PC-3 (cell line): ENCODE data around the gene BRWD1. TPM values are rescaled to one million over a fixed set of nuclear protein-coding genes. Genes with fewer than 3 reads are reported as not detected.

Experiments used
- ATAC-seq: fragments of 200-7000 bp; cut with Tn5 transposase; 2 replicates; pipeline ENCODE4 v1.9.1; 2020; ENCODE audit warnings: mild to moderate bottlenecking, moderate library complexity
- BruUV-seq: library from RNA; stranded (reverse); fragments of 400-500 nt; replicated peaks from 2 replicates; lab custom pipeline; 2021; lab: Mats Ljungman, UMichigan
- CTCF ChIA-PET: fragments of 300-600 bp; sonication (Branson Sonifier 250); formaldehyde crosslinking; loops from one replicate; lab custom pipeline; 2022; ENCODE audit warnings: antibody characterized with exemption; lab: Charles Lee
- POLR2A ChIA-PET: fragments of 300-600 bp; sonication (Branson Sonifier 250); formaldehyde crosslinking; loops from one replicate; lab custom pipeline; 2022; ENCODE audit warnings: antibody characterized with exemption; ENCODE audit not compliant: unreplicated experiment; lab: Charles Lee
- DNase-seq: peaks from one replicate; pipeline ENCODE4 v3.0.0-alpha.2; 2015
- H2AFZ ChIP-seq: fragments of 300-600 bp; sonication (generic); 2 replicates; pipeline ENCODE4 v1.6.0; 2016; ENCODE audit warnings: antibody characterized with exemption, low read length
- H3F3A ChIP-seq: fragments of 300-600 bp; sonication (generic); one replicate; pipeline ENCODE4 v1.6.0; 2017; ENCODE audit warnings: antibody characterized with exemption, low read length, control low read depth, mild to moderate bottlenecking; ENCODE audit not compliant: unreplicated experiment
- H3K27ac ChIP-seq: fragments of 300-600 bp; sonication (generic); 2 replicates; pipeline ENCODE4 v1.5.1; 2016; ENCODE audit warnings: mild to moderate bottlenecking, low read length
- H3K27me3 ChIP-seq: fragments of 300-600 bp; sonication (generic); 2 replicates; pipeline ENCODE4 v1.6.1; 2016; ENCODE audit warnings: low read length, mixed read lengths
- H3K36me3 ChIP-seq: fragments of 300-600 bp; sonication (generic); 2 replicates; pipeline ENCODE4 v1.6.1; 2016; ENCODE audit warnings: low read depth, mixed run types, low read length, mixed read lengths
- H3K4me1 ChIP-seq: fragments of 300-600 bp; sonication (generic); 2 replicates; pipeline ENCODE4 v1.5.1; 2016; ENCODE audit warnings: low read length; ENCODE audit not compliant: insufficient read depth
- H3K4me2 ChIP-seq: fragments of 300-600 bp; sonication (generic); 2 replicates; pipeline ENCODE4 v1.6.0; 2016; ENCODE audit warnings: low read length
- H3K4me3 ChIP-seq: fragments of 300-600 bp; sonication (generic); 2 replicates; pipeline ENCODE4 v1.5.1; 2016; ENCODE audit warnings: mild to moderate bottlenecking, low read length, mixed read lengths
- H3K79me2 ChIP-seq: fragments of 300-600 bp; sonication (generic); 2 replicates; pipeline ENCODE4 v1.6.1; 2017; ENCODE audit warnings: low read length, mixed read lengths
- H3K9ac ChIP-seq: fragments of 300-600 bp; sonication (generic); 2 replicates; pipeline ENCODE4 v1.6.0; 2016; ENCODE audit warnings: mild to moderate bottlenecking, low read length
- H3K9me2 ChIP-seq: fragments of 300-600 bp; sonication (generic); replicated peaks from 2 replicates; pipeline ENCODE4 v1.6.1; 2016; ENCODE audit warnings: mixed run types, low read length, mixed read lengths
- H3K9me3 ChIP-seq: fragments of 300-600 bp; sonication (generic); 2 replicates; pipeline ENCODE4 v1.6.1; 2016; ENCODE audit warnings: low read length, mixed read lengths
- H4K20me1 ChIP-seq: fragments of 300-600 bp; sonication (generic); 2 replicates; pipeline ENCODE4 v1.6.1; 2016; ENCODE audit warnings: low read length, mixed read lengths
- CTCF ChIP-seq: fragments of 300-600 bp; sonication (generic); conservative IDR thresholded peaks from 2 replicates; pipeline ENCODE4 v1.5.1; 2017; ENCODE audit warnings: antibody characterized with exemption, low read depth, mild to moderate bottlenecking, low read length
- EZH2 ChIP-seq: fragments of 300-600 bp; sonication (generic); IDR thresholded peaks from one replicate; pipeline ENCODE4 v1.6.1; 2017; ENCODE audit warnings: antibody characterized with exemption, mild to moderate bottlenecking, low read length; ENCODE audit not compliant: unreplicated experiment
- EZH2phosphoT487 ChIP-seq: fragments of 300-600 bp; sonication (generic); IDR thresholded peaks from 2 replicates; pipeline ENCODE4 v1.6.1; 2018; ENCODE audit warnings: mild to moderate bottlenecking, antibody characterized with exemption, low read length, borderline replicate concordance
- intact Hi-C: fragments of 100-400 bp; cut with micrococcal nuclease; formaldehyde crosslinking; loops from 2 replicates; pipeline ENCODE4 v1.9.0; 2023
- total RNA-seq: library from RNA; depleted of rRNA; stranded (reverse); fragments of >200 nt; gene quantifications from 2 replicates; pipeline ENCODE4 v1.2.3, GENCODE V29; 2014

BRWD1 gene
- total RNA-seq, 1 experiment from 2014 or later: 29.3 TPM

GRCh38 chr21:39330001-39330400, 16.6 kb upstream of the BRWD1 start:
- no peaks in the 10 kb centered on the region for H3K9me3 ChIP-seq
- no peak overlapping the region for H3K4me2 ChIP-seq
- TF ChIP-seq EZH2phosphoT487: no peak
- no peak for TF ChIP-seq EZH2
- TF ChIP-seq CTCF: no peak
- BruUV-seq: no TSS peak
- H3K9me2 ChIP-seq: no peaks in the 10 kb centered on the region
- no peak overlapping the region for H3K9ac ChIP-seq
- no peak for DNase-seq
- H3K27me3 ChIP-seq: no peaks in the 10 kb centered on the region
- no peak for ATAC-seq
- no peaks in the 10 kb centered on the region for H3F3A ChIP-seq
- no peaks in the 10 kb centered on the region for H3K36me3 ChIP-seq
- no peak overlapping the region for H3K4me3 ChIP-seq
- no peak overlapping the region for H2AFZ ChIP-seq
- no peak overlapping the region for H3K27ac ChIP-seq
- POLR2A ChIA-PET: interaction anchor here (0.7 kb wide), 1 partner anchor 14 kb away, joined by 8 read pairs; no protein-coding TSS in a partner anchor
- CTCF ChIA-PET: no interaction called here
- H4K20me1 ChIP-seq: no peaks in the 10 kb centered on the region
- no peaks in the 10 kb centered on the region for H3K4me1 ChIP-seq
- no peaks in the 10 kb centered on the region for H3K79me2 ChIP-seq
- intact Hi-C loops: no loop called here

DNA sequence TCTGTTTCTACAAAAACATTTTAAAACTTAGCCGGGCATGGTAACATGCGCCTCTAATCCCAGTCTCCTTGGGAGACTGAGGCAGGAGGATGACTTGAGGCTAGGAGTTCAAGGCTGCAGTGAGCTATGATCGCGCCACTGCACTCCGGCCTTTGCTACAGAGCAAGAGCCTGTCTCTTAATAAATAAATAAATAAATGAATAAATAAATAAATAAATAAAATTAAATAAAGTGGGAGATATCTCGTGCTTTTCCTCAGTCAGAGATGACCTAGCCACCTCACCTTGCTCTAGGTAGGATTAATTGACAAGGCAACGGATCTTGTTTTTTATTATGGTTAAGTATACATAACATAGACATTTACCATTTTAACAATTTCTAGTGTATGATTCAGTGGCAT, 14.3 kb upstream of the BRWD1 start:
- H3K4me1 ChIP-seq: peaks cover under 1% of the 10 kb centered on the region; the same call in 1 of the 2 replicates
- no TSS peak for BruUV-seq
- H3K4me2 ChIP-seq: no peak overlapping the region
- no peaks in the 10 kb centered on the region for H3K36me3 ChIP-seq
- no peaks in the 10 kb centered on the region for H3K9me2 ChIP-seq
- TF ChIP-seq EZH2 (no peak), EZH2phosphoT487 (no peak), CTCF (no peak)
- H3K27me3 ChIP-seq: no peaks in the 10 kb centered on the region
- CTCF ChIA-PET: no interaction called here
- H3K79me2 ChIP-seq: no peaks in the 10 kb centered on the region
- no peaks in the 10 kb centered on the region for H3F3A ChIP-seq
- no peak overlapping the region for H3K4me3 ChIP-seq
- intact Hi-C loops: no loop called here
- POLR2A ChIA-PET: no interaction called here
- no peak overlapping the region for H3K9ac ChIP-seq
- no peaks in the 10 kb centered on the region for H4K20me1 ChIP-seq
- H3K27ac ChIP-seq: no peak overlapping the region
- ATAC-seq (no peak), DNase-seq (no peak)
- H2AFZ ChIP-seq: no peak overlapping the region
- no peaks in the 10 kb centered on the region for H3K9me3 ChIP-seq

DNA sequence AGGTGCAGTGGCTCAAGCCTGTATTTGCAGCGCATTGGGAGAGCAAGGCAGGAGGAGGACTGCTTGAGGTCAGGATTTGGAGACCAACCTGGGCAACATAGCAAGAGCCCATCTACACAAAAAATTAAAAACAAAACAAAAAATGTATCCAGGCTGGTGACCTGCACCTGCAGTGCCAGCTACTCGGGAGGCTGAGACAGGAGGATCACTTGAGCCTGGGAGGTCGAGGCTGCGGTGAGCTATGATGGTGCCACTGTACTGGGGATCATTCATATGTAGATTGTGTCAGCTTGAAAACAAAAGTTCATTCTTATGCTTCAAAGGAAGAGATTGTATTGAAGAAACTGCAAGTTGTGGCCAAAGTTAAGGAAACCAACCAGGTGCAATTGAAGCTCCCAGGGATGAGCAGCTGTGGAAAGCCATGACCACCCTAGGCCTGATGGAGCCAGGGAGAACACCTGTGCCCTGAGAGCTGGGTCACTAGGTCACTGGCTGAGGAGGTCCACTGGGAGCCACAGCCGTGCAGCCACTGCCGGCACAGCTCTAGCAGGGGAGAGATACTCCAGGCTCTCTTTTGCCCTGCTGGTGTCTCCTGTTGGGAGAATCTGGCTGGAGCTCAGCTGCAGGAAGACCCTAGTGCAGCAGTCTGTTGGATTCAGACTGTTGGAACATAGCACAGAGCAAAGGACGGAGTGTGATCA, 13.3 kb upstream of the BRWD1 start:
- Histone ChIP-seq H3K4me3 (no peak overlapping the region), H3K4me2 (no peak overlapping the region), H3K9me3 (no peaks in the 10 kb centered on the region), H3K27ac (no peak overlapping the region), H3K4me1 (peaks cover 10% of the 10 kb centered on the region), H4K20me1 (no peaks in the 10 kb centered on the region), H2AFZ (no peak overlapping the region), H3K9me2 (no peaks in the 10 kb centered on the region), H3K9ac (no peak overlapping the region), H3K27me3 (no peaks in the 10 kb centered on the region), H3K36me3 (no peaks in the 10 kb centered on the region), H3K79me2 (no peaks in the 10 kb centered on the region), H3F3A (peaks cover 2% of the 10 kb centered on the region)
- ATAC-seq: no peak
- BruUV-seq: no TSS peak
- POLR2A ChIA-PET: no interaction called here
- no peak for TF ChIP-seq EZH2
- TF ChIP-seq EZH2phosphoT487: no peak
- no peak for TF ChIP-seq CTCF
- CTCF ChIA-PET: no interaction called here
- no peak for DNase-seq
- intact Hi-C loops: no loop called here
